Gastroesophageal sphincter (tissue), 3 donors: Measurements from ENCODE around the gene TMED10.

Experiments used
- EP300 ChIP-seq: sonication (generic); formaldehyde crosslinking; IDR thresholded peaks from one replicate; pipeline ENCODE4 v1.6.1; 2017; ENCODE audit warnings: antibody characterized with exemption, mild to moderate bottlenecking
- POLR2A ChIP-seq, 2 donors: fragments of 450-650 bp; IDR thresholded peaks; one replicate each; pipeline ENCODE4 v1.6.1; 2017; ENCODE audit warnings: antibody characterized with exemption in 2 of 2, mild to moderate bottlenecking in 2 of 2, moderate library complexity in 1 of 2
- POLR2AphosphoS5 ChIP-seq: sonication (generic); formaldehyde crosslinking; IDR thresholded peaks from one replicate; pipeline ENCODE4 v1.6.1; 2017; ENCODE audit warnings: antibody characterized with exemption
- TF ChIP-seq, protein P1 (sequence below), 4 experiments: fragments of 200-600 bp in 2 of 4; fragments of 450-650 bp in 2 of 4; sonication (generic) in 1 of 4; IDR thresholded peaks; one replicate each; pipeline ENCODE4 v1.5.1; 2017 to 2019; ENCODE audit warnings: antibody characterized with exemption in 4 of 4, mild to moderate bottlenecking in 2 of 4, moderate library complexity in 2 of 4

DNA sequence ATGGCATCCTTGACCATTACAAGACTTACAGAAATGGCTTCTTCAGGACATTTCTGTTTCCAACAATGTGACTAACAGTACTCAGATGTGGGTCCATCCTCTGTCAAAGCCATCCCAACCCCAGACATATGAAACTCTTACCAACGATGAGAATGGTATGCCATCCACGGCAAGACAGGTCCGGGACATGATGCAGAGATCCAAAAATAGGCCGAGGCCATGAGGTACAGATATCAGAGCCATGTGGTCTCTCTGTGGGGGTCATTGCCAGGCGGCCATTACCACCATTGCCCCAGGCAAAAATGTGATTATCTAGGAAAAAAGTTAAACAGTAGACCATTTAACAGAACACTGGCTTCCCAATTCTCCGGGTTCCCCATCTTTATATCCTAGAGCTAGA lies 79.5 kb downstream of the TMED10 start:
- TF ChIP-seq, protein P1, sequence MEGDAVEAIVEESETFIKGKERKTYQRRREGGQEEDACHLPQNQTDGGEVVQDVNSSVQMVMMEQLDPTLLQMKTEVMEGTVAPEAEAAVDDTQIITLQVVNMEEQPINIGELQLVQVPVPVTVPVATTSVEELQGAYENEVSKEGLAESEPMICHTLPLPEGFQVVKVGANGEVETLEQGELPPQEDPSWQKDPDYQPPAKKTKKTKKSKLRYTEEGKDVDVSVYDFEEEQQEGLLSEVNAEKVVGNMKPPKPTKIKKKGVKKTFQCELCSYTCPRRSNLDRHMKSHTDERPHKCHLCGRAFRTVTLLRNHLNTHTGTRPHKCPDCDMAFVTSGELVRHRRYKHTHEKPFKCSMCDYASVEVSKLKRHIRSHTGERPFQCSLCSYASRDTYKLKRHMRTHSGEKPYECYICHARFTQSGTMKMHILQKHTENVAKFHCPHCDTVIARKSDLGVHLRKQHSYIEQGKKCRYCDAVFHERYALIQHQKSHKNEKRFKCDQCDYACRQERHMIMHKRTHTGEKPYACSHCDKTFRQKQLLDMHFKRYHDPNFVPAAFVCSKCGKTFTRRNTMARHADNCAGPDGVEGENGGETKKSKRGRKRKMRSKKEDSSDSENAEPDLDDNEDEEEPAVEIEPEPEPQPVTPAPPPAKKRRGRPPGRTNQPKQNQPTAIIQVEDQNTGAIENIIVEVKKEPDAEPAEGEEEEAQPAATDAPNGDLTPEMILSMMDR (IDR thresholded peaks at IDR 0.05) = no peak
- TF ChIP-seq POLR2A (IDR thresholded peaks at IDR 0.05) = no peak
- no peak for TF ChIP-seq POLR2AphosphoS5
- no peak for TF ChIP-seq EP300
